ENCODE measurements around the gene PITHD1. TPM values are rescaled to one million over a fixed set of nuclear protein-coding genes. Genes with fewer than 3 reads are reported as not detected.
A peak's percentile ranks its signal among the peaks of the same experiment; 100 is the strongest.
"Not testable (repeated sequence)": the region's sequence is repeated elsewhere in the genome, so short reads cannot be mapped to it uniquely, and the experiment has no call there.

PITHD1 gene
- total RNA-seq, 1 donor from 2014 or later: 36.4 TPM

DNA sequence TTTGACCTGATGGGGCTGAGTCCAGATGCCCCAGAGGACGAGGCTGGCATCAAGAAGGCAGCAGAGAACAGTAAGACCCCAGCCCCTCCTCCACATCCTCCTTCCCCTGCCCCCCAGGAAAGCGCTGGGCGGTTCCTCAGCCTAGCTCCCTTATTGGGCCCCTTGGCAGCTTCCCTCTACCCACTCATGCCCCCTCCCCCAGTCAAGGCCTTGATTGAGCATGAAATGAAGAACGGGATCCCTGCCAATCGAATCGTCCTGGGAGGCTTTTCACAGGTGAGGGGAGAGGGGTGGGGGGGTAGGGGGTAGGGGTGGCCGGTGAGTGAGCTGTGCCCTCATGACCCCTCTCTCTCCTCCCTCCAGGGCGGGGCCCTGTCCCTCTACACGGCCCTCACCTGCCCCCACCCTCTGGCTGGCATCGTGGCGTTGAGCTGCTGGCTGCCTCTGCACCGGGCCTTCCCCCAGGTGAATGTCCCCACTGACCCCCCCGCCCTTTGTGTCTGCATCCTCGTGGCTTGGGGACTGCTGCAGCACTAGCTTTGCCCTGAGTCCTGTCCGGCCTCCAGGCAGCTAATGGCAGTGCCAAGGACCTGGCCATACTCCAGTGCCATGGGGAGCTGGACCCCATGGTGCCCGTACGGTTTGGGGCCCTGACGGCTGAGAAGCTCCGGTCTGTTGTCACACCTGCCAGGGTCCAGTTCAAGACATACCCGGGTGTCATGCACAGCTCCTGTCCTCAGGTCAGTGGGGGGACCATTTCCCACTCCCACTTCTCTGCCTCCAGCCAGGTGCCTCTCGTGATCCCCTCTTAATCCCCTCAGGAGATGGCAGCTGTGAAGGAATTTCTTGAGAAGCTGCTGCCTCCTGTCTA, 15.9 kb downstream of the PITHD1 start:
- peak overlapping the region; percentile 12 for H3K27ac Mint-ChIP-seq (ENCODE audit: unreplicated experiment)
- no peaks in the 10 kb centered on the region for H3K9me3 Mint-ChIP-seq (ENCODE audit: low read depth)
- DNase-seq (ENCODE audit: low spot score): no peak
- no peaks in the 10 kb centered on the region for H3K27me3 Mint-ChIP-seq (ENCODE audit: low read depth)
- TF ChIP-seq, protein P1, sequence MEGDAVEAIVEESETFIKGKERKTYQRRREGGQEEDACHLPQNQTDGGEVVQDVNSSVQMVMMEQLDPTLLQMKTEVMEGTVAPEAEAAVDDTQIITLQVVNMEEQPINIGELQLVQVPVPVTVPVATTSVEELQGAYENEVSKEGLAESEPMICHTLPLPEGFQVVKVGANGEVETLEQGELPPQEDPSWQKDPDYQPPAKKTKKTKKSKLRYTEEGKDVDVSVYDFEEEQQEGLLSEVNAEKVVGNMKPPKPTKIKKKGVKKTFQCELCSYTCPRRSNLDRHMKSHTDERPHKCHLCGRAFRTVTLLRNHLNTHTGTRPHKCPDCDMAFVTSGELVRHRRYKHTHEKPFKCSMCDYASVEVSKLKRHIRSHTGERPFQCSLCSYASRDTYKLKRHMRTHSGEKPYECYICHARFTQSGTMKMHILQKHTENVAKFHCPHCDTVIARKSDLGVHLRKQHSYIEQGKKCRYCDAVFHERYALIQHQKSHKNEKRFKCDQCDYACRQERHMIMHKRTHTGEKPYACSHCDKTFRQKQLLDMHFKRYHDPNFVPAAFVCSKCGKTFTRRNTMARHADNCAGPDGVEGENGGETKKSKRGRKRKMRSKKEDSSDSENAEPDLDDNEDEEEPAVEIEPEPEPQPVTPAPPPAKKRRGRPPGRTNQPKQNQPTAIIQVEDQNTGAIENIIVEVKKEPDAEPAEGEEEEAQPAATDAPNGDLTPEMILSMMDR (IDR thresholded peaks at IDR 0.05): no peak
- H3K4me3 Mint-ChIP-seq (ENCODE audit: unreplicated experiment): no peak overlapping the region
- peaks cover 2% of the 10 kb centered on the region for H3K36me3 Mint-ChIP-seq (ENCODE audit: low read depth)
- H3K4me1 Mint-ChIP-seq (ENCODE audit: low read depth): peaks cover 34% of the 10 kb centered on the region

DNA sequence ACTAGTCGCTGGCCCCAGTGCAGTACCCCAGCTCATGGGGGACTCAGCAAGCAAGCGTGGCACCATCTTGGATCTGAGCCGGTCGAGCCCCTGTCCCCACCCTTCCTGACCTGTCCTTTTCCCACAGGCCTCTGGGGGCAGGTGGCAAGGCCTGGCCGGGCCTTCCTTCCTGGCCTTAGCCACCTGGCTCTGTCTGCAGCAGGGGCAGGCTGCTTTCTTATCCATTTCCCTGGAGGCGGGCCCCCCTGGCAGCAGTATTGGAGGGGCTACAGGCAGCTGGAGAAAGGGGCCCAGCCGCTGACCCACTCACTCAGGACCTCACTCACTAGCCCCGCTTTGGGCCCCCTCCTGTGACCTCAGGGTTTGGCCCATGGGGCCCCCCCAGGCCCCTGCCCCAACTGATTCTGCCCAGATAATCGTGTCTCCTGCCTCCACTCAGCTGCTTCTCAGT, 16.5 kb downstream of the PITHD1 start:
- not testable (repeated sequence) for DNase-seq (ENCODE audit: low spot score); H3K27me3 Mint-ChIP-seq (ENCODE audit: low read depth); H3K9me3 Mint-ChIP-seq (ENCODE audit: low read depth); H3K4me3 Mint-ChIP-seq (ENCODE audit: unreplicated experiment); H3K36me3 Mint-ChIP-seq (ENCODE audit: low read depth)
- Mint-ChIP-seq H3K27ac (ENCODE audit: unreplicated experiment) (peak overlapping the region; percentile 12), H3K4me1 (ENCODE audit: low read depth) (peaks cover 33% of the 10 kb centered on the region)

DNA sequence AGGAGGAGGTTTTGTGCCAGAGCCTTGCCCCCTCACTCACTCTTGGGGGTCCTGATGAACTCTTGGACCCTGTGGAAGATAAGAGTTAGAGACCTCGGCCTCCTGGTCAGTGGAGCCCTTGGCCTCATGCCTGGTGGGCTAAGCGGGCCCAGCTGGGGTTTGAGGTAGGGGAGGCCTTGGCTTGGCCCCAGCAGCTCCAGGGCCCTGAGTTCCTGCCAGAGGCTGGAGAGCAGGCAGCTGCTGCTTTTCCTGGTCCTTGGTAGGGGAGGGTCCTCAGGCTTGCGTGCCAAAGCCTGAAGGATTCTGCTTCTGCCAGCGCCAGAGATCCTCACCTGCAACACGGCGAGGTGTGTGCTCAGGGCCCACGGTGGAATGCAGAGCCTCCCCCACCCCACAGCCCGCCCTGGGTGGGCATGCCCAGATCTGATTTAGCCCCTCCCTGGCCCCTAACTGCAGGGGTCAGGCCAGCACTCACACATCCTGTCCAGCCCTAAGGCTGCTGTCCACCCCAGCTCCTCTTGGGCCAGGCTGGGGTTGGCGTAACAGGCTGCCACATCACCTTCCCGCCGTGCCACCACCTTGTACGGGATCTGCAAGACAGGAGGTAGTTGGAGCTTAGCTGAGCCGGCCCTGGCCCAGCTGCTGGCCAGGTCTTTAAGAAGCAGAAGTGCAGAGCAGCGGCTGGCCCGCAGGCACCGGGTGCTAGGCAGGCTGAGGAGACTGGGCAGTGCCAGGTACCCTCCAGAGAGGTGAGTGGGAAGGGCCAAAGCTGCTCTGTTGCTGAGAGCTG, 17.7 kb downstream of the PITHD1 start:
- TF ChIP-seq, protein P1 (IDR thresholded peaks at IDR 0.05): no peak
- Mint-ChIP-seq H3K4me1 (ENCODE audit: low read depth) (peaks cover 24% of the 10 kb centered on the region), H3K27ac (ENCODE audit: unreplicated experiment) (peak overlapping the region; percentile 17)

GRCh38 chr1:23796466-23797271, 18.5 kb downstream of the PITHD1 start:
- no peaks in the 10 kb centered on the region for H3K9me3 Mint-ChIP-seq (ENCODE audit: low read depth)
- H3K27me3 Mint-ChIP-seq (ENCODE audit: low read depth): no peaks in the 10 kb centered on the region
- TF ChIP-seq, protein P1 (IDR thresholded peaks at IDR 0.05): no peak
- H3K4me3 Mint-ChIP-seq (ENCODE audit: unreplicated experiment): no peak overlapping the region
- H3K36me3 Mint-ChIP-seq (ENCODE audit: low read depth): peaks cover 2% of the 10 kb centered on the region
- peaks cover 23% of the 10 kb centered on the region for H3K4me1 Mint-ChIP-seq (ENCODE audit: low read depth)
- H3K27ac Mint-ChIP-seq (ENCODE audit: unreplicated experiment): peak overlapping the region; percentile 17
- DNase-seq (ENCODE audit: low spot score): no peak

More for the DNA sequence above, 17.7 kb downstream of the PITHD1 start:
- H3K27me3 Mint-ChIP-seq (ENCODE audit: low read depth): no peaks in the 10 kb centered on the region
- H3K36me3 Mint-ChIP-seq (ENCODE audit: low read depth): peaks cover 2% of the 10 kb centered on the region
- no peak for DNase-seq (ENCODE audit: low spot score)
- H3K4me3 Mint-ChIP-seq (ENCODE audit: unreplicated experiment): no peak overlapping the region
- no peaks in the 10 kb centered on the region for H3K9me3 Mint-ChIP-seq (ENCODE audit: low read depth)

GRCh38 chr1:23797478-23798448, 19.5 kb downstream of the PITHD1 start:
- no peak overlapping the region for H3K4me3 Mint-ChIP-seq (ENCODE audit: unreplicated experiment)

More at GRCh38 chr1:23797478-23798448, 19.5 kb downstream of the PITHD1 start:
- TF ChIP-seq, protein P1 (IDR thresholded peaks at IDR 0.05): no peak
- peaks cover 14% of the 10 kb centered on the region for H3K4me1 Mint-ChIP-seq (ENCODE audit: low read depth)
- no peak overlapping the region for H3K27ac Mint-ChIP-seq (ENCODE audit: unreplicated experiment)
- no peaks in the 10 kb centered on the region for H3K9me3 Mint-ChIP-seq (ENCODE audit: low read depth)
- H3K27me3 Mint-ChIP-seq (ENCODE audit: low read depth): no peaks in the 10 kb centered on the region
- H3K36me3 Mint-ChIP-seq (ENCODE audit: low read depth): peaks cover 2% of the 10 kb centered on the region
- DNase-seq (ENCODE audit: low spot score): no peak

Measured in chondrocyte (in vitro differentiated cells).